CD4-positive, alpha-beta T cell (primary cell): ENCODE data around the gene PRR14L. TPM values are rescaled to one million over a fixed set of nuclear protein-coding genes. Genes with fewer than 3 reads are reported as not detected.

Experiments
- ATAC-seq: fragments of 200-7000 bp; cut with Tn5 transposase; one replicate; pipeline ENCODE4 v1.10.0; 2022; ENCODE audit warnings: mild to moderate bottlenecking; ENCODE audit not compliant: poor library complexity
- CTCF ChIA-PET: fragments of 350-600 bp; sonication (Branson Sonifier 250); formaldehyde crosslinking; loops from one replicate; lab custom pipeline; 2021; ENCODE audit warnings: antibody characterized with exemption, inconsistent platforms; lab: Charles Lee
- POLR2A ChIA-PET: fragments of 350-600 bp; sonication (Branson Sonifier 250); formaldehyde crosslinking; loops from one replicate; lab custom pipeline; 2021; ENCODE audit warnings: antibody characterized with exemption, inconsistent platforms; lab: Charles Lee
- DNase-seq, 14 experiments: peaks; one replicate each; pipeline ENCODE4 v3.0.0-alpha.2; 2013 to 2020; ENCODE audit warnings: mixed read lengths in 2 of 14
- H3K27ac ChIP-seq, 2 donors: one replicate each; pipeline versions ENCODE4 v1.5.1 to v1.7.0; 2013; ENCODE audit warnings: low read length in 2 of 2, low read depth in 1 of 2, mild to moderate bottlenecking in 1 of 2
- H3K27me3 ChIP-seq, 2 experiments: 1 replicate in 1 of 2; 2 replicates in 1 of 2; pipeline versions ENCODE4 v1.6.1 to v1.7.0; 2013; ENCODE audit warnings: low read length in 2 of 2, control low read depth in 1 of 2, mild to moderate bottlenecking in 1 of 2, moderate library complexity in 1 of 2; ENCODE audit not compliant: insufficient read depth in 2 of 2, control insufficient read depth in 1 of 2
- H3K36me3 ChIP-seq: one replicate; pipeline ENCODE4 v1.6.1; 2013; ENCODE audit warnings: low read length, control low read depth; ENCODE audit not compliant: insufficient read depth
- H3K4me1 ChIP-seq: one replicate; pipeline ENCODE4 v1.6.1; 2013; ENCODE audit warnings: low read length, control low read depth; ENCODE audit not compliant: insufficient read depth
- H3K4me3 ChIP-seq: one replicate; pipeline ENCODE4 v1.5.1; 2013; ENCODE audit warnings: mild to moderate bottlenecking, low read length, moderate library complexity
- H3K9me3 ChIP-seq, 2 experiments: 1 replicate in 1 of 2; 2 replicates in 1 of 2; pipeline versions ENCODE4 v1.6.1 to v1.7.0; 2013; ENCODE audit warnings: low read length in 2 of 2, mild to moderate bottlenecking in 2 of 2, control low read depth in 1 of 2, moderate library complexity in 1 of 2; ENCODE audit not compliant: control insufficient read depth in 1 of 2, insufficient read depth in 1 of 2
- H3K27ac Mint-ChIP-seq: one replicate; pipeline ENCODE4 v1.8.0; 2020; ENCODE audit warnings: mixed read lengths
- H3K27me3 Mint-ChIP-seq: one replicate; pipeline ENCODE4 v1.8.0; 2021; ENCODE audit warnings: mixed read lengths
- H3K36me3 Mint-ChIP-seq: one replicate; pipeline ENCODE4 v1.8.0; 2021; ENCODE audit warnings: low read depth, mixed read lengths
- H3K4me1 Mint-ChIP-seq: one replicate; pipeline ENCODE4 v1.8.0; 2021; ENCODE audit warnings: low read depth, mixed read lengths
- H3K4me3 Mint-ChIP-seq: one replicate; pipeline ENCODE4 v1.8.0; 2020; ENCODE audit warnings: mild to moderate bottlenecking, mixed read lengths
- H3K9me3 Mint-ChIP-seq: one replicate; pipeline ENCODE4 v1.8.0; 2020; ENCODE audit warnings: mixed read lengths
- intact Hi-C, 2 experiments: fragments of 100-400 bp; cut with DNase I in 1 of 2; cut with micrococcal nuclease in 1 of 2; formaldehyde crosslinking; loops; one replicate each; pipeline versions ENCODE4 v1.15.1 to v1.9.0; 2023 to 2025; cut with DNase I, micrococcal nuclease
- total RNA-seq, 174 experiments: library from RNA in 2 of 174; stranded (reverse) in 2 of 174; gene quantifications; one replicate each; pipeline ENCODE4 v1.2.3 and lab custom pipeline; 2021 to 2026
- TF ChIP-seq, protein P1 (sequence below): fragments of 200-600 bp; IDR thresholded peaks from one replicate; pipeline ENCODE4 v1.8.0; 2022; ENCODE audit warnings: antibody characterized with exemption, mild to moderate bottlenecking

PRR14L gene
- total RNA-seq, 2 experiments from 2014 or later: 23.4 to 24.9 TPM

DNA sequence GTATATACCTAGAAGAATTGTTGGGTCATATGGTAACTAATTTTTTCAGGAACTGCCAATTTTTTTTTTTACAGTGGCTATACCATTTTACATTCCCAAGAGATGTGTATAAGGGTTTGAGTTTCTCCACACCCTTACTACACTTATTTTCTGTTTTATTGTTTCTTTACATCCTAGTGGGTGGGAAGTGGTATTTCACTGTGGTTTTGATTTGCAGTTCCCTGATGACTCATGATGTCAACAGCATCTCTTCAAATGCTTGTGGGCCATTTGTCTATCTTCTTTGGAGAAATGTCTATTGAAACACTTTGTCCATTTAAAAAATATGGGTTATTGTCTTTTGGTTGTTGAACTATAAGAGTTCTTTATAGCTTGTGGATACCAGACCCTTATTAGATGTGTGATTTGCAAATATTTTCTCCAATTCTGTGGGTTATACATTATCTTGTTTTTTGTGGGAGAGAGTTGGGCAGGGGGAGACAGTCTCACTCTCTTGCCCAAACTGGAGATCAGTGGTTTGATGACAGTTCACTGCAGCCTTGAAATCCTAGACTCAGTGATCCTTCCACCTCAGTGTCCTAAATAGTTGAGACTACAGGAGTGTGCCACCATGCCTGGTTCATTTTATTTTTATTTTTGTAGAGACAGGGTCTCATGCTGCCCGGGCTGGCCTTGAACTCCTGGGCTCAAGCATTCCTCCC lies 57.6 kb downstream of the PRR14L start:
- peaks cover 69% of the 10 kb centered on the region for H3K36me3 Mint-ChIP-seq
- H3K27ac ChIP-seq: no peak overlapping the region
- peaks cover 7% of the 10 kb centered on the region for H3K4me1 ChIP-seq

DNA sequence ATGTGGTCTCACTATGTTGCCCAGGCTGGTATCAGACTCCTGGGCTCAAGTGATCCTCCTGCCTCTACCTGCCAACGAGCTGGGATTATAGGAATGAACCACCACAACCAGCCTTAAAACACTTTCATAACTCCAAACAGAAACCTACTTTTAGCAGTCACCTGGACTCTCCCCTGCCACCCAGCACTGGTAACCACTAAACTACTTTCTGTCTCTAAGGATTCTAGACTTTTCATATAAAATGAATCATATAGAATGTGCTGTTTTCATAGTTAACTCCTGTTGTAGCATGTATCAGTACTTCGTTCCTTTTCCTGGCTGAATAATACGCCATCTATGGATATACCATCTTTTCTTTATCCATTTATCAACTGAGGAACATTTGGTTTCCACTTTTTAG lies 58.5 kb downstream of the PRR14L start:
- Histone ChIP-seq H3K27me3 (no peaks in the 10 kb centered on the region), H3K27ac (no peak overlapping the region), H3K4me3 (no peak overlapping the region), H3K4me1 (peaks cover 7% of the 10 kb centered on the region), H3K36me3 (peaks cover 60% of the 10 kb centered on the region), H3K9me3 (no peaks in the 10 kb centered on the region)
- intact Hi-C loops: no loop called here
- ChIA-PET CTCF (no interaction called here), POLR2A (interaction anchor here (0.9 kb wide), 1 partner anchor 15 kb away, joined by 3 read pairs; no protein-coding TSS in a partner anchor)
- TF ChIP-seq, protein P1, sequence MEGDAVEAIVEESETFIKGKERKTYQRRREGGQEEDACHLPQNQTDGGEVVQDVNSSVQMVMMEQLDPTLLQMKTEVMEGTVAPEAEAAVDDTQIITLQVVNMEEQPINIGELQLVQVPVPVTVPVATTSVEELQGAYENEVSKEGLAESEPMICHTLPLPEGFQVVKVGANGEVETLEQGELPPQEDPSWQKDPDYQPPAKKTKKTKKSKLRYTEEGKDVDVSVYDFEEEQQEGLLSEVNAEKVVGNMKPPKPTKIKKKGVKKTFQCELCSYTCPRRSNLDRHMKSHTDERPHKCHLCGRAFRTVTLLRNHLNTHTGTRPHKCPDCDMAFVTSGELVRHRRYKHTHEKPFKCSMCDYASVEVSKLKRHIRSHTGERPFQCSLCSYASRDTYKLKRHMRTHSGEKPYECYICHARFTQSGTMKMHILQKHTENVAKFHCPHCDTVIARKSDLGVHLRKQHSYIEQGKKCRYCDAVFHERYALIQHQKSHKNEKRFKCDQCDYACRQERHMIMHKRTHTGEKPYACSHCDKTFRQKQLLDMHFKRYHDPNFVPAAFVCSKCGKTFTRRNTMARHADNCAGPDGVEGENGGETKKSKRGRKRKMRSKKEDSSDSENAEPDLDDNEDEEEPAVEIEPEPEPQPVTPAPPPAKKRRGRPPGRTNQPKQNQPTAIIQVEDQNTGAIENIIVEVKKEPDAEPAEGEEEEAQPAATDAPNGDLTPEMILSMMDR: no peak
- H3K4me1 Mint-ChIP-seq: peaks cover 10% of the 10 kb centered on the region
- no peak overlapping the region for H3K4me3 Mint-ChIP-seq
- no peaks in the 10 kb centered on the region for H3K27me3 Mint-ChIP-seq
- H3K27ac Mint-ChIP-seq: peak overlapping the region; percentile 30
- no peak for DNase-seq
- no peaks in the 10 kb centered on the region for H3K9me3 Mint-ChIP-seq
- peaks cover 69% of the 10 kb centered on the region for H3K36me3 Mint-ChIP-seq
- ATAC-seq: no peak

More for the DNA sequence above, 57.6 kb downstream of the PRR14L start:
- Mint-ChIP-seq H3K4me3 (no peak overlapping the region), H3K9me3 (no peaks in the 10 kb centered on the region), H3K27me3 (no peaks in the 10 kb centered on the region), H3K27ac (peak overlapping the region; percentile 70), H3K4me1 (peaks cover 10% of the 10 kb centered on the region)
- CTCF ChIA-PET: interaction anchor here (1.3 kb wide), 1 partner anchor 27 kb away, joined by 4 read pairs; no protein-coding TSS in a partner anchor
- Histone ChIP-seq H3K4me3 (no peak overlapping the region), H3K27me3 (no peaks in the 10 kb centered on the region), H3K36me3 (peaks cover 62% of the 10 kb centered on the region), H3K9me3 (no peaks in the 10 kb centered on the region)
- TF ChIP-seq, protein P1: no peak
- ATAC-seq: no peak
- intact Hi-C loops: no loop called here
- POLR2A ChIA-PET: interaction anchor here (0.9 kb wide), 1 partner anchor 16 kb away, joined by 3 read pairs; no protein-coding TSS in a partner anchor
- peak in 3 of 14 experiments; percentile 23 to 63 (median 23) for DNase-seq

DNA sequence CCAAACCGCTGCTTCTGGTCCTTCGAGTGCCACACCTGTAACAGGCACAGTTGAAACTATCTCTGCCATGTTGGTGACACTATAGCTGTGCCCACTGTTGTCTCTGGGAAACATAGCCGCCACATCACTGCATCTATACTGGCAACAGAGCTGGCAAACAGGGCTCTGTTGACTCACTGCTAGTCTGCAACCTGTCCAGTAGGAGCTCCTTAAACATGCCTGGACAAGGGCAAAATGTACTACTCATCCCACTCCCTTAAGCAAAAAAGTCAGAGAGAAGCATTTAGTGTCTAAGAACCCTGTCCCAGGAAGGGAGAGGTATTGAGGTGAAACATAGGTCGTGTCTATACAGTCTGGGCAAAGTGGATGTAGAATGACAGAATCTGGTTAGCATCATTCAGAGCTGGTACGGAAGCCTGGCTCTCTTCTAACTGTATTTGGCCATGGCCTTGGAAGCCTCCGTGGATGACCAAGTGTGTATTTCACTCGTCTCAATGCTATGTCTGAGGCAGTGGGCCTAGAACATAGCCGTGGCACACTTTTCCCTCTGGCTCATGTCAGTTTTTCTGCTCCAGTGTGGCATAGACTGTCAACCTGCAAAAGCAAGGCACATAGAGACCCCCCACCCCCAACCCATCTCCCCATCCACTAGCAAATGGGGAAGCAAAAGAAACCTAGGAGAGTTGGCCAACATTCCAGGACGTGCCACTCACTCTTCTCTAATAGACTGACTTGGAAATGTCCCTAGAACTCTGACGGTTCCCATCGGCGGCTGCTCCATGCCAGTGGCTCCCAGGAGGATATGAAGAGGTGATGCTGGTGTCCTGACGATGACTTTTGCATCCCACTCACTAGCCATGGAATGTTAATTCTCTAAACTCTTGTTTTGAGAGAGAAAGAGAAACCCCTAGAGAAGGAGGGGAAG lies 66.5 kb downstream of the PRR14L start:
- TF ChIP-seq, protein P1: no peak
- intact Hi-C loops: loop anchor here in 1 of 2 experiments (1.0 kb wide), 1 partner anchor 19 kb away; no protein-coding TSS in a partner anchor
- Mint-ChIP-seq H3K27ac (peak overlapping the region; percentile 18), H3K27me3 (no peaks in the 10 kb centered on the region), H3K36me3 (peaks cover 62% of the 10 kb centered on the region), H3K9me3 (no peaks in the 10 kb centered on the region), H3K4me1 (no peaks in the 10 kb centered on the region), H3K4me3 (no peak overlapping the region)
- H3K4me1 ChIP-seq: no peaks in the 10 kb centered on the region
- no peak for DNase-seq
- no peaks in the 10 kb centered on the region for H3K27me3 ChIP-seq
- ATAC-seq: no peak
- H3K4me3 ChIP-seq: no peak overlapping the region
- no peaks in the 10 kb centered on the region for H3K9me3 ChIP-seq
- H3K27ac ChIP-seq: no peak overlapping the region
- CTCF ChIA-PET: no interaction called here
- peaks cover 34% of the 10 kb centered on the region for H3K36me3 ChIP-seq
- POLR2A ChIA-PET: no interaction called here
